Right renal pelvis (tissue), 4 donors: ENCODE measurements around the gene STK32B. TPM values are rescaled to one million over a fixed set of nuclear protein-coding genes. Genes with fewer than 3 reads are reported as not detected.
"Not testable (repeated sequence)": the region's sequence is repeated elsewhere in the genome, so short reads cannot be mapped to it uniquely, and the experiment has no call there.

ENCODE experiments used
- DNase-seq, 4 donors: peaks; one replicate each; pipeline ENCODE4 v3.0.0-alpha.2; 2013; ENCODE audit warnings: low read depth in 4 of 4, low spot score in 3 of 4, missing footprints in 1 of 4
- polyA plus RNA-seq, 4 donors: library from polyadenylated mRNA; unstranded; fragments of 120-200 nt; gene quantifications; one replicate each; pipeline ENCODE4 v1.2.1, GENCODE V29; 2013; ENCODE audit not compliant: insufficient read length in 4 of 4

Gene STK32B
- polyA plus RNA-seq, 4 donors, result 8.9 to 13.5 (median 9.7) TPM

GRCh38 chr4:5412751-5413150 is 361.5 kb downstream of the STK32B start:
- no peak for DNase-seq

- no peak for DNase-seq
Observed at GRCh38 chr4:5416637-5417036, 365.4 kb downstream of the STK32B start.

- no peak for DNase-seq
Observed at GRCh38 chr4:5420266-5420665, 369.0 kb downstream of the STK32B start.

- DNase-seq, result no peak
Observed at GRCh38 chr4:5421416-5421815, 370.1 kb downstream of the STK32B start.

GRCh38 chr4:5422195-5422594 is 370.9 kb downstream of the STK32B start:
- DNase-seq, result no peak

GRCh38 chr4:5423670-5424069 is 372.4 kb downstream of the STK32B start:
- no peak for DNase-seq

GRCh38 chr4:5424211-5424610 is 372.9 kb downstream of the STK32B start:
- no peak for DNase-seq

GRCh38 chr4:5424901-5425300 is 373.6 kb downstream of the STK32B start:
- no peak for DNase-seq

GRCh38 chr4:5429747-5430146 is 378.5 kb downstream of the STK32B start:
- DNase-seq, result no peak

GRCh38 chr4:5433196-5433595 is 381.9 kb downstream of the STK32B start:
- DNase-seq, result no peak

GRCh38 chr4:5435201-5435600 is 383.9 kb downstream of the STK32B start:
- no peak for DNase-seq

- DNase-seq, result no peak
Observed at GRCh38 chr4:5435823-5436222, 384.5 kb downstream of the STK32B start.

- not testable (repeated sequence) for DNase-seq
Observed at GRCh38 chr4:5443976-5444802, 392.9 kb downstream of the STK32B start.

GRCh38 chr4:5444918-5445517 is 393.7 kb downstream of the STK32B start:
- DNase-seq, result no peak

GRCh38 chr4:5446595-5447226 is 395.4 kb downstream of the STK32B start:
- DNase-seq, result no peak

GRCh38 chr4:5447755-5448154 is 396.5 kb downstream of the STK32B start:
- DNase-seq, result no peak

- no peak for DNase-seq
Observed at GRCh38 chr4:5448221-5448620, 396.9 kb downstream of the STK32B start.

GRCh38 chr4:5451243-5451642 is 400.0 kb downstream of the STK32B start:
- no peak for DNase-seq

- no peak for DNase-seq
Observed at GRCh38 chr4:5452156-5452555, 400.9 kb downstream of the STK32B start.

- no peak for DNase-seq
Observed at GRCh38 chr4:5455003-5455585, 403.8 kb downstream of the STK32B start.

- DNase-seq, result no peak
Observed at GRCh38 chr4:5456296-5456845, 405.1 kb downstream of the STK32B start.
